GM10248 (cell line): ENCODE data around the gene PMIS2.

Source experiments
- CTCF ChIA-PET: fragments of 300-600 bp; sonication (Branson Sonifier 250); formaldehyde crosslinking; extraction: SDS; loops from one replicate; lab custom pipeline; 2021; ENCODE audit warnings: antibody characterized with exemption; lab: Yijun Ruan, JAX
- POLR2A ChIA-PET: fragments of 350-650 bp; sonication (Branson Sonifier 250); formaldehyde crosslinking; extraction: SDS; loops from one replicate; lab custom pipeline; 2020; ENCODE audit warnings: antibody characterized with exemption; lab: Yijun Ruan, JAX
- DNase-seq: peaks from one replicate; pipeline ENCODE4 v3.0.0; 2012; ENCODE audit errors: extremely low spot score
- CTCF ChIP-seq: IDR thresholded peaks from 2 replicates; pipeline ENCODE4 v1.5.1; 2012; ENCODE audit warnings: mild to moderate bottlenecking, low read depth; ENCODE audit errors: extremely low read depth, missing control alignments, control extremely low read depth

Gene PMIS2

DNA sequence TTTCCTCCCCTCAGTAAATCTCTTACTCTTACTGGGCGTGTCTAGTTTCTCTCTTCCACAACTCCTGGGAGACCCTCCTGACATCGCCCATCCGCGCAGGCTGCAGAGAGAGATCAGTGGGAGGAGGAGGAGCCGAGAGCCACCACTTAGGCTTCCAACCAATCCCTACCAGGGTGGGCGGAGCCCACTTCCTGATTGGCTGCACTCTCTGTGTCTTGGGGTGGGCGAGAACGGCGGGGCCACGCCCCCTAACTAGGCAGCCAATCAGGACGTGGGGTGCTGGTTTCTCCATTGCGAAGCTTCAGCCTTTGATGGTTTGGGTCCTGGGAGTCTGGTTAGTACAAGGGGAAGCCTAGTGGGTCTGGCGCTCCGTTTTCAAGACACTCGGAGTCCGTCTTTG, at the start of gene PMIS2:
TSS of gene PMIS2 (plus strand) at position 326 of the 400 bp plus-strand sequence. CDS start 87 bp downstream, outside the sequence.
- ChIA-PET POLR2A (no interaction called here), CTCF (interaction anchor here (7.5 kb wide), 1 partner anchor 37 kb away, joined by 49 read pairs; no protein-coding TSS in a partner anchor)
- TF ChIP-seq CTCF = no peak
- no peak for DNase-seq

DNA sequence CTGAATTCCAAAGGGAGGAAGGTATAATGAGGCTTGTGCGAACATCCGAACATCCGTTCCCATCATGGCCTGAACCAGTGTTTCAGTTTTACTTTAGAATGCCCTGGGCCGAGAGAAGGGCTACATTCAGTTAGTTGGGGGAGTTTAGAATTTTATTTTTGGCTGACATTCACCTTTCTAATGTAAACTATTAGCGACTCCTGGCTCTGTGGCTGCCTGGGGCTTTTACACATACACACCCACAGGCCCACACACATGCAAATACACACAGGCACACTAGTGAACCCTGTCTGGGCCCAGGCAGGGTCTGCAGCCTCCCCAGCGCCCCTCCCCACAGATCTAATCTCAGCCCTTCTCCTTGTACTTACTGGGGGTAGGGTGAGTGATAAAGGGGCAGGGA, 46.7 kb upstream of the PMIS2 start:
- ChIA-PET POLR2A (no interaction called here), CTCF (interaction anchor here (1.0 kb wide), 2 partner anchors 9 to 11 kb away, joined by 3 to 5 read pairs; no protein-coding TSS in a partner anchor)
- DNase-seq = peak; percentile 45
- TF ChIP-seq CTCF = no peak

DNA sequence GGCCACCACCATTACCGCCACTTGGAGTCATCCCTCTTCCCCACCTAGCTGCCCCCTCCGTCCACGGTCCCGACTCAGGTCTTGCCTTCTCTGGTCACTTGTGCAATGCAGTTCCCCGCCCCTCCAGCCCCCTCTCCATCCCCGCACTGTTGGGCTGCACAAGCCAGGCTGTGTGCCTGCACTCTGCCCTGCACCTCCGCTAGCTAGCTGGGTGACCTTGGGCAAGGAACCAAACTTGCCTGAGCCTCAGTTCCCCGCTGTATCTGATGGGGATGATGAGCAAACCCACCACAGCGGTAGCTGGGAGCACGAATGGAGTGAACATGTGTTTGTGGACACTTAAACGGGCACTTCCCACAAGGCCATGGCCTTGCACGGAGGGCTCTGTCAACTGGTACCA, 46.1 kb upstream of the PMIS2 start:
- DNase-seq = no peak
- CTCF ChIA-PET = interaction anchor here (1.0 kb wide), 3 partner anchors 9 to 44 kb away, joined by 3 to 5 read pairs (median 3); no protein-coding TSS in a partner anchor
- POLR2A ChIA-PET = no interaction called here
- no peak for TF ChIP-seq CTCF

- ChIA-PET POLR2A (no interaction called here), CTCF (interaction anchor here (1.0 kb wide), 3 partner anchors 8 to 45 kb away, joined by 3 to 5 read pairs (median 3); no protein-coding TSS in a partner anchor)
- TF ChIP-seq CTCF = no peak
- DNase-seq = no peak
Measured at GRCh38 chr19:35540356-35540927, 45.5 kb upstream of the PMIS2 start.

- no peak for DNase-seq
- CTCF ChIA-PET = interaction anchor here (1.5 to 4.2 kb wide), 3 partner anchors 26 to 47 kb away, joined by 4 to 22 read pairs (median 9); no protein-coding TSS in a partner anchor
- POLR2A ChIA-PET = no interaction called here
- TF ChIP-seq CTCF = no peak
Measured at GRCh38 chr19:35542209-35542608, 43.8 kb upstream of the PMIS2 start.

DNA sequence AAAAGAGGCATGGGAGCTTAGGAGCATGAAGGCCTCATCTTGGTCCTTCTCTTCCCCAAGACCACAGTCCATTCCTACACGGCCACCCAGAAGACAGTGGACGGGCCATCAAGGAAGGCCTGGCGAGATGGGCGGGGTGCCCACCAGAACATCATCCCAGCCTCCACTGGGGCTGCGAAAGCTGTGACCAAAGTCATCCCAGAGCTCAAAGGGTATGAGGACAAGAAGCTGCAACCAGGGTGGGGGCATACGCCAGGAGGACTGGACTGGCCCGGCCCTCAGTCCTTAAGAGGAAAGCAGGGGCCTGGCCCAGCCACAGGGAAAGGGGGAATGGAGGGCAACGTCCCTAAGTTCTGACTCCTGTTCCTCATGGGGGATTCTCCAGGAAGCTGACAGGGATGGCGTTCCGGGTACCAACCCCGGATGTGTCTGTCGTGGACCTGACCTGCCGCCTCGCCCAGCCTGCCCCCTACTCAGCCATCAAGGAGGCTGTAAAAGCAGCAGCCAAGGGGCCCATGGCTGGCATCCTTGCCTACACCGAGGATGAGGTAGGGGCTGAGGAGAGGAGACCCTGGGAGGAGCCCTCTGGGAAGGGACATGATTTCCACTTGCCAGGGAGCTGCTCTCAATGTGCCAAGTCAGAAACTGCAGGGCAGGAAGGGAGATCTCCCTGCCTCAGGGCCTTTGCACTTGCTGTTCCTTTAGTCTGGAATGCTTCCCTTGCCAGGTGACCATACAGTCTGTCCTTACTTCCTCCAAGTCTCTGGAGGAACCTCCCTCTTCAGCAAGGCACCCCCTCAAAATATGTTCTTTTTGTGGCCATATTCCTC, 42.5 kb upstream of the PMIS2 start:
- no peak for TF ChIP-seq CTCF
- DNase-seq = no peak
- ChIA-PET CTCF (interaction anchor here (1.3 to 4.2 kb wide), 5 partner anchors 10 to 190 kb away, joined by 3 to 22 read pairs (median 4); no protein-coding TSS in a partner anchor), POLR2A (no interaction called here)
